CD4-positive, alpha-beta T cell (primary cell): Measurements from ENCODE around the gene RNF121. TPM values are rescaled to one million over a fixed set of nuclear protein-coding genes. Genes with fewer than 3 reads are reported as not detected.

Experiments used
- ATAC-seq: fragments of 200-7000 bp; cut with Tn5 transposase; one replicate; pipeline ENCODE4 v1.10.0; 2022; ENCODE audit warnings: mild to moderate bottlenecking; ENCODE audit not compliant: poor library complexity
- CTCF ChIA-PET: fragments of 350-600 bp; sonication (Branson Sonifier 250); formaldehyde crosslinking; loops from one replicate; lab custom pipeline; 2021; ENCODE audit warnings: antibody characterized with exemption, inconsistent platforms; lab: Charles Lee
- POLR2A ChIA-PET: fragments of 350-600 bp; sonication (Branson Sonifier 250); formaldehyde crosslinking; loops from one replicate; lab custom pipeline; 2021; ENCODE audit warnings: antibody characterized with exemption, inconsistent platforms; lab: Charles Lee
- DNase-seq, 14 experiments: peaks; one replicate each; pipeline ENCODE4 v3.0.0-alpha.2; 2013 to 2020; ENCODE audit warnings: mixed read lengths in 2 of 14
- H3K27ac ChIP-seq, 2 donors: one replicate each; pipeline versions ENCODE4 v1.5.1 to v1.7.0; 2013; ENCODE audit warnings: low read length in 2 of 2, low read depth in 1 of 2, mild to moderate bottlenecking in 1 of 2
- H3K27me3 ChIP-seq, 2 experiments: 1 replicate in 1 of 2; 2 replicates in 1 of 2; pipeline versions ENCODE4 v1.6.1 to v1.7.0; 2013; ENCODE audit warnings: low read length in 2 of 2, control low read depth in 1 of 2, mild to moderate bottlenecking in 1 of 2, moderate library complexity in 1 of 2; ENCODE audit not compliant: insufficient read depth in 2 of 2, control insufficient read depth in 1 of 2
- H3K36me3 ChIP-seq: one replicate; pipeline ENCODE4 v1.6.1; 2013; ENCODE audit warnings: low read length, control low read depth; ENCODE audit not compliant: insufficient read depth
- H3K4me1 ChIP-seq: one replicate; pipeline ENCODE4 v1.6.1; 2013; ENCODE audit warnings: low read length, control low read depth; ENCODE audit not compliant: insufficient read depth
- H3K4me3 ChIP-seq: one replicate; pipeline ENCODE4 v1.5.1; 2013; ENCODE audit warnings: mild to moderate bottlenecking, low read length, moderate library complexity
- H3K9me3 ChIP-seq, 2 experiments: 1 replicate in 1 of 2; 2 replicates in 1 of 2; pipeline versions ENCODE4 v1.6.1 to v1.7.0; 2013; ENCODE audit warnings: low read length in 2 of 2, mild to moderate bottlenecking in 2 of 2, control low read depth in 1 of 2, moderate library complexity in 1 of 2; ENCODE audit not compliant: control insufficient read depth in 1 of 2, insufficient read depth in 1 of 2
- H3K27ac Mint-ChIP-seq: one replicate; pipeline ENCODE4 v1.8.0; 2020; ENCODE audit warnings: mixed read lengths
- H3K27me3 Mint-ChIP-seq: one replicate; pipeline ENCODE4 v1.8.0; 2021; ENCODE audit warnings: mixed read lengths
- H3K36me3 Mint-ChIP-seq: one replicate; pipeline ENCODE4 v1.8.0; 2021; ENCODE audit warnings: low read depth, mixed read lengths
- H3K4me1 Mint-ChIP-seq: one replicate; pipeline ENCODE4 v1.8.0; 2021; ENCODE audit warnings: low read depth, mixed read lengths
- H3K4me3 Mint-ChIP-seq: one replicate; pipeline ENCODE4 v1.8.0; 2020; ENCODE audit warnings: mild to moderate bottlenecking, mixed read lengths
- H3K9me3 Mint-ChIP-seq: one replicate; pipeline ENCODE4 v1.8.0; 2020; ENCODE audit warnings: mixed read lengths
- CTCF ChIP-seq: fragments of 200-600 bp; IDR thresholded peaks from one replicate; pipeline ENCODE4 v1.8.0; 2022; ENCODE audit warnings: antibody characterized with exemption, mild to moderate bottlenecking
- intact Hi-C, 2 experiments: fragments of 100-400 bp; cut with DNase I in 1 of 2; cut with micrococcal nuclease in 1 of 2; formaldehyde crosslinking; loops; one replicate each; pipeline versions ENCODE4 v1.15.1 to v1.9.0; 2023 to 2025; cut with DNase I, micrococcal nuclease
- total RNA-seq, 174 experiments: library from RNA in 2 of 174; stranded (reverse) in 2 of 174; gene quantifications; one replicate each; pipeline ENCODE4 v1.2.3 and lab custom pipeline; 2021 to 2026

The RNF121 gene
- total RNA-seq, 2 experiments from 2014 or later, result 10.1 to 10.4 TPM

GRCh38 chr11:72007089-72007476 lies 78.2 kb downstream of the RNF121 start:
- Mint-ChIP-seq H3K27me3 (no peaks in the 10 kb centered on the region), H3K9me3 (no peaks in the 10 kb centered on the region), H3K4me1 (peaks cover 7% of the 10 kb centered on the region), H3K4me3 (no peak overlapping the region), H3K36me3 (peaks cover 98% of the 10 kb centered on the region), H3K27ac (no peak overlapping the region)
- Histone ChIP-seq H3K36me3 (peaks cover 95% of the 10 kb centered on the region), H3K4me3 (no peak overlapping the region), H3K9me3 (no peaks in the 10 kb centered on the region), H3K27ac (no peak overlapping the region), H3K27me3 (no peaks in the 10 kb centered on the region), H3K4me1 (peaks cover 7% of the 10 kb centered on the region)
- ChIA-PET CTCF (interaction anchor here (2.1 kb wide), 1 partner anchor 84 kb away, joined by 7 read pairs; no protein-coding TSS in a partner anchor), POLR2A (interaction anchor here (0.6 to 1.3 kb wide), 2 partner anchors 79 to 464 kb away, joined by 3 read pairs; partner anchors contain the start of gene XNDC1N)
- intact Hi-C loops, result no loop called here
- ATAC-seq, result no peak
- TF ChIP-seq CTCF, result no peak
- DNase-seq, result no peak

DNA sequence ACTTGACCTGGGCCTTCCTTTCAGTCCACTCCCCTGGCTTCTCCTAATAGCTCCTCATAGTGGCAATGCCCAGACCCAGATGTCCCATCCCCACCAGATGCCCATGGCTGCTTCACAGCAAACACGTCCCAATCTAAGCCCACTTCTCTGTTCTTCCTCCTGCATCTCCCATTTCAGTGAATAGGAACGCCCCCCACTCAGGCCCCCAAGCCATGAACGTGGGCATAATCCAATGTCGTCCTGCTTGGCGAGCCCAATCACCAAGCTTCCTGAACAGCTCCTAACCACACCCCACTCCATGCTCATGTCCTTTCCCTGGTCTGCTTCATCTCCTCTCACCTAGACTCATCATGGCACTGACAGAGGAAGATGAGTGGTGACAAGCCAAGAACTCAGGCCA lies 78.7 kb downstream of the RNF121 start:
- Histone ChIP-seq H3K9me3 (no peaks in the 10 kb centered on the region), H3K4me3 (no peak overlapping the region), H3K27ac (no peak overlapping the region), H3K4me1 (peaks cover 7% of the 10 kb centered on the region), H3K27me3 (no peaks in the 10 kb centered on the region), H3K36me3 (peaks cover 99% of the 10 kb centered on the region)
- DNase-seq, result no peak
- peak overlapping the region; percentile 14 for H3K27ac Mint-ChIP-seq
- no peak overlapping the region for H3K4me3 Mint-ChIP-seq
- TF ChIP-seq CTCF, result no peak
- H3K27me3 Mint-ChIP-seq, result no peaks in the 10 kb centered on the region
- POLR2A ChIA-PET, result interaction anchor here (0.6 to 1.4 kb wide), 4 partner anchors 8 to 463 kb away, joined by 3 to 5 read pairs (median 3); partner anchors contain the start of gene XNDC1N
- no peak for ATAC-seq
- no peaks in the 10 kb centered on the region for H3K9me3 Mint-ChIP-seq
- H3K36me3 Mint-ChIP-seq, result peaks cover 98% of the 10 kb centered on the region
- H3K4me1 Mint-ChIP-seq, result peaks cover 2% of the 10 kb centered on the region
- CTCF ChIA-PET, result interaction anchor here (1.4 to 2.1 kb wide), 3 partner anchors 17 to 136 kb away, joined by 3 to 7 read pairs (median 3); no protein-coding TSS in a partner anchor
- intact Hi-C loops, result no loop called here

GRCh38 chr11:72008728-72009127 lies 79.9 kb downstream of the RNF121 start:
- intact Hi-C loops, result no loop called here
- Histone ChIP-seq H3K27me3 (no peaks in the 10 kb centered on the region), H3K36me3 (peaks cover 99% of the 10 kb centered on the region), H3K27ac (no peak overlapping the region), H3K9me3 (no peaks in the 10 kb centered on the region), H3K4me3 (no peak overlapping the region), H3K4me1 (peaks cover 7% of the 10 kb centered on the region)
- no peak for TF ChIP-seq CTCF
- Mint-ChIP-seq H3K27me3 (no peaks in the 10 kb centered on the region), H3K4me1 (no peaks in the 10 kb centered on the region), H3K9me3 (no peaks in the 10 kb centered on the region), H3K36me3 (peaks cover 96% of the 10 kb centered on the region), H3K27ac (peak overlapping the region; percentile 60), H3K4me3 (no peak overlapping the region)
- DNase-seq, result no peak
- ChIA-PET CTCF (interaction anchor here (1.4 to 2.1 kb wide), 3 partner anchors 16 to 135 kb away, joined by 3 to 7 read pairs (median 3); no protein-coding TSS in a partner anchor), POLR2A (interaction anchor here (1.4 kb wide), 1 partner anchor 9 kb away, joined by 5 read pairs; no protein-coding TSS in a partner anchor)
- ATAC-seq, result no peak
